Heart left ventricle (tissue), 16 donors: ENCODE data around the gene RABL3. TPM values are rescaled to one million over a fixed set of nuclear protein-coding genes. Genes with fewer than 3 reads are reported as not detected.
A peak's percentile ranks its signal among the peaks of the same experiment; 100 is the strongest.

Experiments
- ATAC-seq, 4 donors: fragments of 200-7000 bp; cut with Tn5 transposase; one replicate each; pipeline ENCODE4 v1.9.1; 2020 to 2022; ENCODE audit warnings: moderate library complexity in 4 of 4, mild to moderate bottlenecking in 3 of 4, moderate number of reproducible peaks in 1 of 4
- DNase-seq, 5 donors: peaks; one replicate each; pipeline ENCODE4 v3.0.0-alpha.2; 2020
- H3K27ac ChIP-seq, 12 donors: fragments of 200-600 bp; sonication (generic) in 4 of 12; one replicate each; pipeline versions ENCODE4 v1.5.0 to v1.8.0; 2016 to 2022; ENCODE audit warnings: mild to moderate bottlenecking in 2 of 12
- H3K27me3 ChIP-seq, 9 donors: fragments of 200-600 bp; sonication (generic) in 2 of 9; one replicate each; pipeline versions ENCODE4 v1.5.1 to v1.8.0; 2016 to 2022; ENCODE audit warnings: mild to moderate bottlenecking in 3 of 9
- H3K36me3 ChIP-seq, 9 donors: fragments of 200-600 bp; sonication (generic) in 2 of 9; one replicate each; pipeline versions ENCODE4 v1.5.0 to v1.8.0; 2018 to 2022; ENCODE audit warnings: mild to moderate bottlenecking in 2 of 9
- H3K4me1 ChIP-seq, 12 donors: fragments of 200-600 bp; sonication (generic) in 4 of 12; one replicate each; pipeline versions ENCODE4 v1.5.0 to v1.8.0; 2016 to 2022; ENCODE audit warnings: mild to moderate bottlenecking in 3 of 12
- H3K4me3 ChIP-seq, 12 donors: fragments of 200-600 bp; sonication (generic) in 4 of 12; one replicate each; pipeline versions ENCODE4 v1.5.0 to v1.8.0; 2017 to 2022; ENCODE audit warnings: mild to moderate bottlenecking in 9 of 12, moderate library complexity in 4 of 12
- H3K9me3 ChIP-seq, 12 donors: fragments of 200-600 bp; sonication (generic) in 4 of 12; one replicate each; pipeline versions ENCODE4 v1.5.0 to v1.8.0; 2016 to 2022; ENCODE audit warnings: mild to moderate bottlenecking in 1 of 12
- CTCF ChIP-seq, 12 donors: fragments of 200-600 bp; sonication (generic) in 4 of 12; IDR thresholded peaks; one replicate each; pipeline versions ENCODE4 v1.5.0 to v1.8.0; 2018 to 2022; ENCODE audit warnings: antibody characterized with exemption in 12 of 12, mild to moderate bottlenecking in 5 of 12
- POLR2A ChIP-seq, 2 donors: fragments of 450-650 bp; IDR thresholded peaks; one replicate each; pipeline ENCODE4 v1.6.1; 2017; ENCODE audit warnings: antibody characterized with exemption in 2 of 2, mild to moderate bottlenecking in 2 of 2, moderate library complexity in 2 of 2
- WGBS, 4 donors: extraction: QIAGEN DNeasy Blood & Tissue Kit in 2 of 4; methylation state at CpG; one replicate each; pipeline versions ENCODE4 v1.1.5 to v1.1.7; 2013 to 2018; 5-methylcytosine and 5-hydroxymethylcytosine counted together
- intact Hi-C, 10 donors: fragments of 100-400 bp; cut with DNase I; formaldehyde crosslinking; loops; one replicate each; pipeline versions ENCODE4 v1.11.1 to v1.14.2; 2022
- polyA plus RNA-seq, 2 donors: library from polyadenylated mRNA; stranded (reverse); fragments of 200-250 nt; gene quantifications; one replicate each; pipeline ENCODE4 v1.2.3, GENCODE V29; 2013
- total RNA-seq, 9 donors: library from RNA; depleted of rRNA in 2 of 9; stranded (reverse); fragments of >200 nt in 2 of 9; fragmentation: NEBNext Ultra II Directional in 3 of 9; extraction: Animal tissue kit (Norgen Biotek cat#: 25700) in 3 of 9; gene quantifications; one replicate each; pipeline versions ENCODE4 v1.1.0 to v1.2.4, GENCODE V29; 2016 to 2023
- donor health status: ischemic (EF 13 %, LVEDD 7.1; RV severe dilation, severe dysfunction).
- donor health status: healthy with polysubstance abuse.
- donor health status: DM: no; HTN: yes; CAD: no.
- donor health status: DM: no; HTN: no; CAD: no.
- donor health status: ischemic (EF 25% LVEDD 6.9; RV normal size, moderate dysfunction).
- donor health status: ischemic (EF 25% LVEDD 5.7; RV mildly dilated, moderate dysfunction).
- donor health status: healthy.
- donor health status: DM: yes; HTN: yes; CAD: no.
- donor health status: ischemic (EF 35%, LVEDD 5.7; RV mildly dilated, moderate dysfunction).
- donor health status: nonischemic (EF 11% LVEDD 7.7; RV severe dilation, severe dysfunction).
- donor health status: DM: yes; HTN: yes; CAD: no.
- donor health status: PGD.
- donor health status: ischemic (EF 29% LVEDD 5.4; RV normal size, mild dysfunction).
- donor health status: nonischemic (EF 23%, LVEDD 6.1; RV moderate dilation, normal function).

Gene RABL3
- total and polyA plus RNA-seq, 11 donors: 3.1 to 28.3 (median 17.5) TPM

- intact Hi-C loops: loop anchor here in 1 of 10 donors (5.0 kb wide), 1 partner anchor 43 kb away; no protein-coding TSS in a partner anchor
- Histone ChIP-seq H3K4me1 (peaks cover 0 to 4% (median 0%) of the 10 kb centered on the region in 12 donors), H3K27ac (no peak overlapping the region), H3K9me3 (no peaks in the 10 kb centered on the region), H3K4me3 (no peak overlapping the region), H3K36me3 (peaks cover 0 to 26% (median 0%) of the 10 kb centered on the region in 9 donors), H3K27me3 (no peaks in the 10 kb centered on the region)
- ATAC-seq (no peak), DNase-seq (no peak)
- TF ChIP-seq POLR2A (IDR thresholded peaks at IDR 0.05) (no peak), CTCF (IDR thresholded peaks at IDR 0.05) (no peak)
- 92 to 100% (median 99%) methylated on average over 1 of the region's 1 CpG for WGBS, 4 donors
These were observed 56.9 kb downstream of the RABL3 start for GRCh38 chr3:120685411-120685810.

- WGBS, 4 donors: 49 to 62% (median 57%) methylated on average over 4 of the region's 4 CpGs
- no peak overlapping the region for H3K27ac ChIP-seq
- intact Hi-C loops: loop anchor here in 1 of 10 donors (5.0 kb wide), 1 partner anchor 43 kb away; no protein-coding TSS in a partner anchor
- ATAC-seq: no peak
- no peaks in the 10 kb centered on the region for H3K9me3 ChIP-seq
- no peak for DNase-seq
- no peaks in the 10 kb centered on the region for H3K27me3 ChIP-seq
- peaks cover 0 to 24% (median 0%) of the 10 kb centered on the region in 9 donors for H3K36me3 ChIP-seq
- TF ChIP-seq CTCF (IDR thresholded peaks at IDR 0.05) (no peak), POLR2A (IDR thresholded peaks at IDR 0.05) (no peak)
- H3K4me1 ChIP-seq: peaks cover 0 to 4% (median 0%) of the 10 kb centered on the region in 12 donors
- H3K4me3 ChIP-seq: no peak overlapping the region
These were observed 57.4 kb downstream of the RABL3 start for GRCh38 chr3:120684896-120685295.

DNA sequence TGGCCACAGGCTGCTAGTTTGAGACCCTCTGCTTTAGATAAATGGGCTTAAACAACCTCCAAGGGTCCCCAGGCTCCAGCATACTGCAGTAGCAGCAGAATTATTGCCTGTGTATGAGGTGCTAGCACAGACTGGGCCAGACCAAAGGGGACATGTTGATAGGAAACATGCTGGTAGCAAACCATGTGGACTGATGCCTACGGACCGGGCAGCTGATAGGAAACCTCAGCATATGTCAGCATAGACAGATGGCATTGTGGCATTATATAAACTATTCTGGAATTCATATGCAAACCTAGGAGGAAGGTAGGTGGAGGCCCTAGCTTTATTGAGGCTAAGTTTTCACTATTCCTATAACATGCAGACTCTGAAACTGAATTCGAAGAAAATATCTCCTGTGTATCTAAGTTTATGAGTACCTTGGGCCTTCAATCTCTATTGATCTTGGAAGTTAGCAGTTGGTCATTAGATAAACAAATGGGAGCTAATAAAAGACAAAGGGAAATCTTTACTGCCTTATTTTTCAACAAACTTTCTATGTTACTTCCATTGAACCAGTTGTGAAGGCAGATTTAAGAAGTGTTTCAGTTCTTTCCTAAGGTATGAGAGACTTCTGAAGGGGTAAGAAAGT is 58.5 kb downstream of the RABL3 start:
- no peak for TF ChIP-seq POLR2A (IDR thresholded peaks at IDR 0.05)
- TF ChIP-seq CTCF (IDR thresholded peaks at IDR 0.05): no peak
- H3K27ac ChIP-seq: no peak overlapping the region
- ATAC-seq (no peak), DNase-seq (no peak)
- intact Hi-C loops: no loop called here
- WGBS, 4 donors: 87 to 96% (median 92%) methylated on average over 3 of the region's 3 CpGs
- H3K36me3 ChIP-seq: peaks cover 0 to 14% (median 0%) of the 10 kb centered on the region in 9 donors
- no peaks in the 10 kb centered on the region for H3K9me3 ChIP-seq
- peaks cover 0 to 10% (median 4%) of the 10 kb centered on the region in 12 donors for H3K4me1 ChIP-seq
- H3K4me3 ChIP-seq: no peak overlapping the region
- no peaks in the 10 kb centered on the region for H3K27me3 ChIP-seq

GRCh38 chr3:120683213-120683612 is 59.1 kb downstream of the RABL3 start:
- Histone ChIP-seq H3K36me3 (peaks cover 0 to 8% (median 0%) of the 10 kb centered on the region in 9 donors), H3K9me3 (no peaks in the 10 kb centered on the region), H3K4me3 (no peak overlapping the region), H3K27me3 (no peaks in the 10 kb centered on the region), H3K27ac (no peak overlapping the region), H3K4me1 (peaks cover 0 to 16% (median 9%) of the 10 kb centered on the region in 12 donors)
- DNase-seq (peak in 1 of 5 donors; percentile 11), ATAC-seq (peak in 1 of 4 donors; percentile 49)
- 85 to 94% (median 89%) methylated on average over 1 of the region's 1 CpG for WGBS, 4 donors
- intact Hi-C loops: no loop called here
- no peak for TF ChIP-seq CTCF (IDR thresholded peaks at IDR 0.05)
- TF ChIP-seq POLR2A (IDR thresholded peaks at IDR 0.05): no peak
